ENCODE measurements around the gene TNRC6C.

TNRC6C gene

GRCh38 chr17:78125138-78125913 is 166.8 kb downstream of the TNRC6C start:
- peak; percentile 42 for DNase-seq (ENCODE audit: low spot score)

GRCh38 chr17:78125976-78126894 is 167.7 kb downstream of the TNRC6C start:
- DNase-seq (ENCODE audit: low spot score) = no peak

GRCh38 chr17:78126895-78127238 is 168.4 kb downstream of the TNRC6C start:
- no peak for DNase-seq (ENCODE audit: low spot score)

GRCh38 chr17:78127239-78127887 is 168.9 kb downstream of the TNRC6C start:
- peak; percentile 74 for DNase-seq (ENCODE audit: low spot score)

- DNase-seq (ENCODE audit: low spot score) = no peak
These were observed 169.5 kb downstream of the TNRC6C start for GRCh38 chr17:78127888-78128550.

- peak; percentile 78 for DNase-seq (ENCODE audit: low spot score)
These were observed 170.2 kb downstream of the TNRC6C start, which contains the start of gene TMC6 for GRCh38 chr17:78128551-78129350. Gene TMC6, minus strand, starts transcription at chr17:78128755. Its CDS starts 1,923 bp downstream, at chr17:78126832.

GRCh38 chr17:78129351-78130089 is 171.0 kb downstream of the TNRC6C start:
- peak; percentile 65 for DNase-seq (ENCODE audit: low spot score)

GRCh38 chr17:78130090-78130436 is 171.6 kb downstream of the TNRC6C start:
- no peak for DNase-seq (ENCODE audit: low spot score)

- DNase-seq (ENCODE audit: low spot score) = peak; percentile 89
These were observed 172.1 kb downstream of the TNRC6C start, which contains the start of gene TMC8 for GRCh38 chr17:78130437-78131101. Gene TMC8, plus strand, starts transcription at chr17:78130771. Its CDS starts 818 bp downstream, at chr17:78131589.

GRCh38 chr17:78131172-78132083 is 172.9 kb downstream of the TNRC6C start:
- no peak for DNase-seq (ENCODE audit: low spot score)

GRCh38 chr17:78132084-78132676 is 173.7 kb downstream of the TNRC6C start:
- peak; percentile 74 for DNase-seq (ENCODE audit: low spot score)

- DNase-seq (ENCODE audit: low spot score) = no peak
These were observed 174.3 kb downstream of the TNRC6C start for GRCh38 chr17:78132767-78133178.

- no peak for DNase-seq (ENCODE audit: low spot score)
These were observed 174.9 kb downstream of the TNRC6C start for GRCh38 chr17:78133179-78133951.

GRCh38 chr17:78133971-78134898 is 175.7 kb downstream of the TNRC6C start:
- DNase-seq (ENCODE audit: low spot score) = peak; percentile 85

GRCh38 chr17:78134899-78135385 is 176.4 kb downstream of the TNRC6C start:
- DNase-seq (ENCODE audit: low spot score) = no peak

GRCh38 chr17:78135858-78136500 is 177.5 kb downstream of the TNRC6C start:
- DNase-seq (ENCODE audit: low spot score) = no peak

Measured in CD4-positive, alpha-beta T cell treated with Interleukin-6 at 100 ng/mL for 8 hours (primary cell).